Measurements from ENCODE around the gene PDE10A.

Gene PDE10A

GRCh38 chr6:165340532-165340931 lies 322.5 kb downstream of the PDE10A start:
- H3K36me3 ChIP-seq: no peaks in the 10 kb centered on the region
- H3K27me3 ChIP-seq: no peaks in the 10 kb centered on the region
- no peak for TF ChIP-seq CTCF (IDR thresholded peaks at IDR 0.05)
- H3K27ac ChIP-seq: no peak overlapping the region
- no peak overlapping the region for H3K4me3 ChIP-seq (ENCODE audit: low read depth in 1 of 2, low read length in 1 of 2)
- no peaks in the 10 kb centered on the region for H3K9me3 ChIP-seq
- no peaks in the 10 kb centered on the region for H3K4me1 ChIP-seq (ENCODE audit: control insufficient read depth in 1 of 2, insufficient read depth in 1 of 2, low read depth in 1 of 2, low read length in 1 of 2)

- no peaks in the 10 kb centered on the region for H3K9me3 ChIP-seq
- no peak overlapping the region for H3K27ac ChIP-seq
- H3K4me1 ChIP-seq (ENCODE audit: control insufficient read depth in 1 of 2, insufficient read depth in 1 of 2, low read depth in 1 of 2, low read length in 1 of 2): no peaks in the 10 kb centered on the region
- no peak overlapping the region for H3K4me3 ChIP-seq (ENCODE audit: low read depth in 1 of 2, low read length in 1 of 2)
- H3K36me3 ChIP-seq: no peaks in the 10 kb centered on the region
- TF ChIP-seq CTCF (IDR thresholded peaks at IDR 0.05): no peak
- H3K27me3 ChIP-seq: no peaks in the 10 kb centered on the region
Observed at GRCh38 chr6:165325609-165326008, 337.4 kb downstream of the PDE10A start.

- no peak for TF ChIP-seq CTCF (IDR thresholded peaks at IDR 0.05)
- H3K4me1 ChIP-seq (ENCODE audit: control insufficient read depth in 1 of 2, insufficient read depth in 1 of 2, low read depth in 1 of 2, low read length in 1 of 2): no peaks in the 10 kb centered on the region
- no peaks in the 10 kb centered on the region for H3K9me3 ChIP-seq
- H3K36me3 ChIP-seq: no peaks in the 10 kb centered on the region
- H3K27me3 ChIP-seq: no peaks in the 10 kb centered on the region
- H3K27ac ChIP-seq: no peak overlapping the region
- H3K4me3 ChIP-seq (ENCODE audit: low read depth in 1 of 2, low read length in 1 of 2): no peak overlapping the region
Observed at GRCh38 chr6:165321555-165322145, 341.4 kb downstream of the PDE10A start.

- H3K36me3 ChIP-seq: no peaks in the 10 kb centered on the region
- H3K9me3 ChIP-seq: no peaks in the 10 kb centered on the region
- no peak overlapping the region for H3K4me3 ChIP-seq (ENCODE audit: low read depth in 1 of 2, low read length in 1 of 2)
- no peaks in the 10 kb centered on the region for H3K27me3 ChIP-seq
- H3K4me1 ChIP-seq (ENCODE audit: control insufficient read depth in 1 of 2, insufficient read depth in 1 of 2, low read depth in 1 of 2, low read length in 1 of 2): no peaks in the 10 kb centered on the region
- no peak for TF ChIP-seq CTCF (IDR thresholded peaks at IDR 0.05)
- no peak overlapping the region for H3K27ac ChIP-seq
Observed at GRCh38 chr6:165321150-165321549, 341.9 kb downstream of the PDE10A start.

- no peak overlapping the region for H3K4me3 ChIP-seq (ENCODE audit: low read depth in 1 of 2, low read length in 1 of 2)
- H3K27ac ChIP-seq: no peak overlapping the region
- no peaks in the 10 kb centered on the region for H3K36me3 ChIP-seq
- TF ChIP-seq CTCF (IDR thresholded peaks at IDR 0.05): no peak
- H3K9me3 ChIP-seq: no peaks in the 10 kb centered on the region
- no peaks in the 10 kb centered on the region for H3K27me3 ChIP-seq
- H3K4me1 ChIP-seq (ENCODE audit: control insufficient read depth in 1 of 2, insufficient read depth in 1 of 2, low read depth in 1 of 2, low read length in 1 of 2): no peaks in the 10 kb centered on the region
Observed at GRCh38 chr6:165317723-165318122, 345.3 kb downstream of the PDE10A start.

Data from neutrophil (primary cell).